Measurements from ENCODE around the gene NOTCH4. TPM values are rescaled to one million over a fixed set of nuclear protein-coding genes. Genes with fewer than 3 reads are reported as not detected.

Gene NOTCH4
- total RNA-seq, 3 donors from 2014 or later, result 20.8 to 47.9 (median 23.8) TPM

- DNase-seq (ENCODE audit: low spot score in 2 of 2), result no peak
- peak overlapping the region; percentile 95 to 98 for H3K27ac ChIP-seq
- TF ChIP-seq POLR2AphosphoS5 (IDR thresholded peaks at IDR 0.05) (no peak), POLR2A (IDR thresholded peaks at IDR 0.05) (no peak), CTCF (IDR thresholded peaks at IDR 0.05) (no peak)
- H3K4me3 ChIP-seq, result peak overlapping the region; percentile 72 to 91 (median 91)
- no peaks in the 10 kb centered on the region for H3K27me3 ChIP-seq
- no peaks in the 10 kb centered on the region for H3K36me3 ChIP-seq
- intact Hi-C loops (cut with DNase I; ENCODE audit: low total_unique reads), result no loop called here
- H3K9me3 ChIP-seq, result no peaks in the 10 kb centered on the region
- peaks cover 0 to 28% of the 10 kb centered on the region in 2 donors for H3K4me1 ChIP-seq
These were observed 45.1 kb downstream of the NOTCH4 start for GRCh38 chr6:32178547-32179440.

- peak within 1 kb of the TSS; percentile 95 to 98 for H3K27ac ChIP-seq
- intact Hi-C loops (cut with DNase I; ENCODE audit: low total_unique reads), result no loop called here
- no peaks in the 10 kb centered on the region for H3K36me3 ChIP-seq
- peaks cover 0 to 34% of the 10 kb centered on the region in 2 donors for H3K4me1 ChIP-seq
- DNase-seq (ENCODE audit: low spot score in 2 of 2), result peak; percentile 95 to 99
- no peaks in the 10 kb centered on the region for H3K27me3 ChIP-seq
- TF ChIP-seq POLR2A (IDR thresholded peaks at IDR 0.05) (no peak), POLR2AphosphoS5 (IDR thresholded peaks at IDR 0.05) (peak; percentile 52 to 78 (median 68))
- peak within 1 kb of the TSS; percentile 72 to 91 (median 91) for H3K4me3 ChIP-seq
- no peaks in the 10 kb centered on the region for H3K9me3 ChIP-seq
These were observed 45.9 kb downstream of the NOTCH4 start, which contains the start of gene RNF5 for GRCh38 chr6:32177788-32178546. TSS of gene RNF5 (plus strand) at chr6:32178405. CDS start at chr6:32178512, 107 bp downstream.

GRCh38 chr6:32177183-32177787 lies 46.6 kb downstream of the NOTCH4 start:
- DNase-seq (ENCODE audit: low spot score in 2 of 2), result peak in 1 of 2 donors; percentile 52
- TF ChIP-seq POLR2A (IDR thresholded peaks at IDR 0.05) (peak; percentile 49), CTCF (IDR thresholded peaks at IDR 0.05) (no peak), POLR2AphosphoS5 (IDR thresholded peaks at IDR 0.05) (peak in 2 of 3 donors; percentile 10 to 45)
- Histone ChIP-seq H3K27me3 (no peaks in the 10 kb centered on the region), H3K4me3 (peak overlapping the region; percentile 72 to 91 (median 91)), H3K4me1 (peaks cover 0 to 34% of the 10 kb centered on the region in 2 donors), H3K36me3 (no peaks in the 10 kb centered on the region), H3K27ac (peak overlapping the region; percentile 95 to 98), H3K9me3 (no peaks in the 10 kb centered on the region)
- intact Hi-C loops (cut with DNase I; ENCODE audit: low total_unique reads), result no loop called here

- no peak for DNase-seq (ENCODE audit: low spot score in 2 of 2)
- TF ChIP-seq POLR2A (IDR thresholded peaks at IDR 0.05), result no peak
- TF ChIP-seq POLR2AphosphoS5 (IDR thresholded peaks at IDR 0.05), result no peak
- TF ChIP-seq CTCF (IDR thresholded peaks at IDR 0.05), result no peak
- intact Hi-C loops (cut with DNase I; ENCODE audit: low total_unique reads), result no loop called here
- Histone ChIP-seq H3K9me3 (no peaks in the 10 kb centered on the region), H3K27me3 (no peaks in the 10 kb centered on the region), H3K4me1 (peaks cover 0 to 34% of the 10 kb centered on the region in 2 donors), H3K36me3 (no peaks in the 10 kb centered on the region), H3K27ac (peak overlapping the region; percentile 95 to 98), H3K4me3 (peak overlapping the region; percentile 72 to 91 (median 91))
These were observed 47.2 kb downstream of the NOTCH4 start for GRCh38 chr6:32176476-32177182.
